Mucosa of descending colon (tissue), 3 donors: Measurements from ENCODE around the gene PRRT1. TPM values are rescaled to one million over a fixed set of nuclear protein-coding genes. Genes with fewer than 3 reads are reported as not detected.
"Not testable (repeated sequence)": the region's sequence is repeated elsewhere in the genome, so short reads cannot be mapped to it uniquely, and the experiment has no call there.

Experiments
- ATAC-seq: fragments of 200-7000 bp; cut with Tn5 transposase; one replicate; pipeline ENCODE4 v1.9.1; 2020; ENCODE audit warnings: mild to moderate bottlenecking, moderate library complexity
- DNase-seq, 3 donors: peaks; one replicate each; pipeline ENCODE4 v3.0.0-alpha.2; 2020
- H3K36me3 ChIP-seq: fragments of 200-600 bp; one replicate; pipeline ENCODE4 v1.8.0; 2021; ENCODE audit warnings: low read depth, mild to moderate bottlenecking
- H3K4me1 ChIP-seq: fragments of 200-600 bp; one replicate; pipeline ENCODE4 v1.8.0; 2021; ENCODE audit warnings: low read depth, mild to moderate bottlenecking
- H3K4me3 ChIP-seq: fragments of 200-600 bp; one replicate; pipeline ENCODE4 v1.8.0; 2021; ENCODE audit warnings: mild to moderate bottlenecking
- H3K9me3 ChIP-seq: fragments of 200-600 bp; one replicate; pipeline ENCODE4 v1.8.0; 2021; ENCODE audit warnings: mild to moderate bottlenecking
- intact Hi-C, 2 donors: fragments of 100-400 bp; cut with DNase I in 1 of 2; cut with micrococcal nuclease in 1 of 2; formaldehyde crosslinking; loops; one replicate each; pipeline versions ENCODE4 v1.11.0 to v1.11.1; 2022; cut with DNase I, micrococcal nuclease
- total RNA-seq, 3 donors: library from RNA; stranded (reverse); fragmentation: NEBNext Ultra II Directional in 2 of 3; extraction: Animal tissue kit (Norgen Biotek cat#: 25700) in 2 of 3; gene quantifications; one replicate each; pipeline versions ENCODE4 v1.2.1 to v1.2.4, GENCODE V29; 2021 to 2023
- TF ChIP-seq, protein P1 (sequence below): fragments of 200-600 bp; IDR thresholded peaks from one replicate; pipeline ENCODE4 v1.8.0; 2022; ENCODE audit warnings: antibody characterized with exemption, mild to moderate bottlenecking
- donor health status: DM: no; HTN: no; CAD: no; lungs with moderate emphysema.
- donor health status: DM: no; HTN: no; CAD: no.
- donor health status: DM: no; HTN: yes; CAD: no.

The PRRT1 gene
- total RNA-seq, 3 donors from 2014 or later, result 0.96 to 6.6 (median 2.0) TPM

GRCh38 chr6:32146287-32146686, 5.5 kb downstream of the PRRT1 start:
- DNase-seq (no peak), ATAC-seq (no peak)
- no peaks in the 10 kb centered on the region for H3K36me3 ChIP-seq
- TF ChIP-seq, protein P1, sequence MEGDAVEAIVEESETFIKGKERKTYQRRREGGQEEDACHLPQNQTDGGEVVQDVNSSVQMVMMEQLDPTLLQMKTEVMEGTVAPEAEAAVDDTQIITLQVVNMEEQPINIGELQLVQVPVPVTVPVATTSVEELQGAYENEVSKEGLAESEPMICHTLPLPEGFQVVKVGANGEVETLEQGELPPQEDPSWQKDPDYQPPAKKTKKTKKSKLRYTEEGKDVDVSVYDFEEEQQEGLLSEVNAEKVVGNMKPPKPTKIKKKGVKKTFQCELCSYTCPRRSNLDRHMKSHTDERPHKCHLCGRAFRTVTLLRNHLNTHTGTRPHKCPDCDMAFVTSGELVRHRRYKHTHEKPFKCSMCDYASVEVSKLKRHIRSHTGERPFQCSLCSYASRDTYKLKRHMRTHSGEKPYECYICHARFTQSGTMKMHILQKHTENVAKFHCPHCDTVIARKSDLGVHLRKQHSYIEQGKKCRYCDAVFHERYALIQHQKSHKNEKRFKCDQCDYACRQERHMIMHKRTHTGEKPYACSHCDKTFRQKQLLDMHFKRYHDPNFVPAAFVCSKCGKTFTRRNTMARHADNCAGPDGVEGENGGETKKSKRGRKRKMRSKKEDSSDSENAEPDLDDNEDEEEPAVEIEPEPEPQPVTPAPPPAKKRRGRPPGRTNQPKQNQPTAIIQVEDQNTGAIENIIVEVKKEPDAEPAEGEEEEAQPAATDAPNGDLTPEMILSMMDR, result no peak
- no peaks in the 10 kb centered on the region for H3K9me3 ChIP-seq
- H3K4me3 ChIP-seq, result no peak overlapping the region
- H3K4me1 ChIP-seq, result peaks cover 3% of the 10 kb centered on the region
- intact Hi-C loops, result no loop called here

GRCh38 chr6:32144238-32144637, 7.5 kb downstream of the PRRT1 start:
- H3K4me3 ChIP-seq, H3K4me1 ChIP-seq, intact Hi-C loops, H3K36me3 ChIP-seq, H3K9me3 ChIP-seq: not testable (repeated sequence)
- DNase-seq (peak; percentile 58 to 73 (median 66)), ATAC-seq (peak; percentile 80)

DNA sequence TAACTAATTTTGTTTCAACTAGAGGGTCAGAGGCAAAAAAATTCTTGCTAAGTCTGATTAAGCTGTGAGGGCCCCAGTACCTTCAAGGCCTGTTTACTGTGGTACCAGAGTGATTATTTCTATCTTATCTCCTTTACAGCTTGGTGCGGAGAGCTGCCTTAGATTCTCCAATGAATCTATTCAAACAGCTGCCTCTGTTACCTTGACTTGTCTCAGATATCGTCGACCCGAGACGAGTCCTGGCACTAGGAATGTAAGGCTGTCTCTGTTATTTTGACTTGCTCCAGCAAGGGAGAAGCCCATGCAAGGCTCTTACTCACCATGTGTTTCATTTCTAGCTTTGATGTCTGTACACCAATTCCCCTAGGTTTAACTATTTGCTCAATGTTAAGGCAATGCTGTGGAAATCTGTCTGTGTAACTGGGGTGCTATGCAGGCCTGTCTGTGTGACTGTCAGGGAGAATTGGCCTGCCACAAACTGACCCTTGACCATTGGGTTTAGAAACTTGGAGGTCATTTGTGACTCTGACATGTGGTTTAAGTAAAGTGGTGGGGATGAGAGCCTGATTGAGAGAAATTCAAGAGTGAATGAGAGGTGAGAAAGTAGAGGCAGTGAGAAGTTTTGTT, 11.2 kb downstream of the PRRT1 start:
- DNase-seq (no peak), ATAC-seq (no peak)
- Histone ChIP-seq H3K9me3 (no peaks in the 10 kb centered on the region), H3K4me1 (peaks cover 3% of the 10 kb centered on the region), H3K36me3 (no peaks in the 10 kb centered on the region), H3K4me3 (no peak overlapping the region)
- TF ChIP-seq, protein P1, result no peak
- intact Hi-C loops, result no loop called here

DNA sequence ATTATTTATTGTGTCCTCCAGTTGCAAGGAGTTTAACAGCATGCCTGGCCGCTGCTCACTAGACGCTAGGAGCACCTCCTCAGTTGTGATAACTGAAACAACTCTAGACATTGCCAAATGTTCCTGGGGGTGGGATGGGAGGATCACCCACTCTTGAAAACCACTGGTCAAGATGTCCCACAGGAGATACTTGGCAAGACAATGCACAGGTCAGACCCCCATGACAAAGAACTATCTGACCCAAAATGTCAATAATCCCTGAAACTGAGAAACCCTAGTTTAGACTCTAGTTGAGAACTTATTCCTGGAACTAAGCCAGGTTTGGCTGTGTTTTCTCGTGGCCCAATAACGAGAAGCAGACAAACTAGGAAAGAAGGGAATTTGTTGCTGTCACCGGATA, 12.1 kb downstream of the PRRT1 start:
- Histone ChIP-seq H3K9me3 (no peaks in the 10 kb centered on the region), H3K4me1 (peaks cover 3% of the 10 kb centered on the region), H3K36me3 (no peaks in the 10 kb centered on the region), H3K4me3 (no peak overlapping the region)
- TF ChIP-seq, protein P1, result no peak
- intact Hi-C loops, result no loop called here
- no peak for ATAC-seq
- DNase-seq, result no peak

DNA sequence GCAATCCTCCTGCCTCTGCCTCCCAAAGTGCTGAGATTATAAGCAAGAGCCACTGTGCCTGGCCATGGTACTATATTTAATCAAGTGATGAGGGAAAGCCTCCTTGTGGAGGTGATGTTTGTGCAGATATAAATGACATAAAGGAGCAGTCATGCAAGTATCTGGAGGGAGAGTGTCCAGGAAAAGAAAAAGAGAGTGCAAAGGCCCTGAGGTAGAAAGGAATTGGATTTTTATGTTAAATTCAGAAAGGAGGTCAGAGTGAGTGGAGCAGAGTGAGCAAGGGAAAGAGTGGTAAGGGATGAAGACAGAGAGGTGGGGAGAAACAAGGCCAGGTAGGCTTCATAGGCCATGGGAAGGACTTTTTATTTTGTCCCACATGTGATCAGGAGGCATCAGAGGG, 14.3 kb downstream of the PRRT1 start:
- peaks cover 2% of the 10 kb centered on the region for H3K4me1 ChIP-seq
- intact Hi-C loops, result no loop called here
- no peaks in the 10 kb centered on the region for H3K9me3 ChIP-seq
- ATAC-seq, result no peak
- no peak overlapping the region for H3K4me3 ChIP-seq
- H3K36me3 ChIP-seq, result no peaks in the 10 kb centered on the region
- no peak for DNase-seq
- TF ChIP-seq, protein P1, result no peak

DNA sequence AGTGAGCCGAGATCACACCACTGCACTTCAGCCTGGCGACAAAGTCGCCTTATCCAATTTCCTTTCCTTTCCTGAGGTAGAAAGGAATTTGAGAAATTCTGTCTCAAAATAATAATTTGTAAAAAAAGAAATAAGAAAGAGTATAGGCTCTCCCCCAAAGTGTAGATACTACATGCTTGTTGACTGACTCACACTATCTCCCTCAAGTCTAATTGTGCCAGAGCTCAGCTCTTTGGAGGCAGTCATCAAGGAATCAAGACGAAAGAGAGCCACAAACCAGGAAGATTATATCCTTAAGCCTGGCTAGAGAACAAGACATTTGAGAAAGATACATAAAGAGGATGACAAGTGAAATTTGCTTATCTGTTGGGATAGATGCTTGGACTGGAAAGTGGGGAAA, 18.0 kb downstream of the PRRT1 start:
- ATAC-seq (no peak), DNase-seq (no peak)
- Histone ChIP-seq H3K4me3 (no peak overlapping the region), H3K9me3 (no peaks in the 10 kb centered on the region), H3K4me1 (peaks cover 7% of the 10 kb centered on the region), H3K36me3 (no peaks in the 10 kb centered on the region)
- TF ChIP-seq, protein P1, result no peak
- intact Hi-C loops, result no loop called here
